SJSA1 (cell line): ENCODE measurements around the gene DISP3. TPM values are rescaled to one million over a fixed set of nuclear protein-coding genes. Genes with fewer than 3 reads are reported as not detected.

Experiments
- DNase-seq, 2 experiments: peaks; one replicate each; pipeline ENCODE4 v3.0.0-alpha.2; 2015 to 2020; ENCODE audit warnings: low spot score in 2 of 2, low read depth in 1 of 2
- H3K27ac ChIP-seq: fragments of 250-450 bp; sonication (Bioruptor Pico); 2 replicates; pipeline ENCODE4 v1.5.1; 2020; ENCODE audit warnings: mild to moderate bottlenecking, moderate library complexity
- H3K27me3 ChIP-seq: fragments of 250-450 bp; sonication (Bioruptor Pico); replicated peaks from 2 replicates; pipeline ENCODE4 v1.5.1; 2020; ENCODE audit warnings: mild to moderate bottlenecking, moderate library complexity
- H3K36me3 ChIP-seq: fragments of 250-450 bp; sonication (Bioruptor Pico); 2 replicates; pipeline ENCODE4 v1.5.1; 2020; ENCODE audit warnings: mild to moderate bottlenecking
- H3K4me1 ChIP-seq: fragments of 250-450 bp; sonication (Bioruptor Pico); replicated peaks from 2 replicates; pipeline ENCODE4 v1.6.1; 2021; ENCODE audit warnings: mild to moderate bottlenecking
- H3K4me3 ChIP-seq: fragments of 250-450 bp; sonication (Bioruptor Pico); 2 replicates; pipeline ENCODE4 v1.5.1; 2020; ENCODE audit warnings: mild to moderate bottlenecking
- H3K9me3 ChIP-seq: fragments of 250-450 bp; sonication (Bioruptor Pico); replicated peaks from 2 replicates; pipeline ENCODE4 v1.5.1; 2020; ENCODE audit warnings: mild to moderate bottlenecking
- total RNA-seq: library from RNA; depleted of rRNA; stranded (reverse); fragments of >200 nt; shearing (Covaris generic); gene quantifications from 2 replicates; pipeline ENCODE4 v1.2.3, GENCODE V29; 2014

Gene DISP3
- total RNA-seq, 1 experiment from 2014 or later = not detected

- Histone ChIP-seq H3K36me3 (no peaks in the 10 kb centered on the region), H3K4me1 (no peaks in the 10 kb centered on the region), H3K4me3 (no peak overlapping the region), H3K9me3 (no peaks in the 10 kb centered on the region), H3K27ac (no peak overlapping the region), H3K27me3 (no peaks in the 10 kb centered on the region)
- DNase-seq = no peak
Measured at GRCh38 chr1:11518791-11519628, 40.1 kb downstream of the DISP3 start.

DNA sequence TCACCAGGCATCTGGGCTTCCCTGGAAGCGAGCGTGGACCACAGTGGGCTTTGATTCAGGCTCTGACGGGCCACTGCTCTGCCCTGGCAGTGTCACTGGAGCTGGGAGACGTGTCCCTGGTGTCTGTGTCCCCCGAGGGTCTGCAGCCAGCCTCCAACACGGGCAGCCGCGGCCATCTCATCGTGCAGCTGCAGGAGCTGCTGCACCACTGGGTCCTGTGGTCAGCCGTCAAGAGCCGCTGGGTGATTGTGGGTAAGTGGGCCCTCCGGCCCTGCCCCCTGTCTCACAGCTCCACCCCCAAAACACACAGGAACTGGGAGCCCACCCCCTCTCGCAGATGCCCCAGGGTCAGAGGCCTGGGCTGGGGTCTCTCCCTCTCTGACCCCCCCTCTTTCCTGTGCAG, 40.7 kb downstream of the DISP3 start:
- Histone ChIP-seq H3K27ac (no peak overlapping the region), H3K27me3 (no peaks in the 10 kb centered on the region), H3K4me1 (no peaks in the 10 kb centered on the region), H3K9me3 (no peaks in the 10 kb centered on the region), H3K4me3 (no peak overlapping the region), H3K36me3 (no peaks in the 10 kb centered on the region)
- no peak for DNase-seq

DNA sequence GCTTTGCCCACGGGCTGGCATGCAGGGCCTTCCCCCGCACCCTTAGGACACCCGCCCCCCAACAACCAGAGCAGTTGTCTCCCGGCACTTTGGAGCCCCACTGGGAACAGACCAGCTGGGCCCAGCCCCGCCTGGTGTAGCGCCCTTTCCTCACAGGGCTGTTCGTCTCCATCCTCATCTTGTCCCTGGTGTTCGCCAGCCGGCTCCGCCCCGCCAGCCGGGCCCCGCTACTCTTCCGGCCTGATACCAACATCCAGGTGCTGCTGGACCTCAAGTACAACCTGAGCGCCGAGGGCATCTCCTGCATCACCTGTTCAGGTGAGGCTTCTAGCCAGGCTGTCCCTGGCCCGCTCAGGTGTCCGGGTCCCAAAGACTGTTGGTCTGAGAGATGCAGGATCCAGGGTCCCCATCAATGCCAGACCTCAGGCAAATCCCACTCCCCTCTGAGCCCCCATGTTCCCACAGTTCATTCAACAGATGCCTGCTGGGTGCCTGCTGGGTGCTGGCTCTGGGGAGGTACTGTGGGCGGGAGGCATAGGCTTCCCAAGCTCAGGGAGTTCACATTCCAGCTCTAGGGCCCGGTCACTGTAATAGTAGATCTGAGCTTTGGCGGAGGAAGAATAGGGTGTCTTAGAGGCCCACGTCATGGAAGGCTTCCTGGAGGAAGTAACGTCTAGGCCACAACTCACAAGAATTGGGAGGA, 41.7 kb downstream of the DISP3 start:
- Histone ChIP-seq H3K4me1 (no peaks in the 10 kb centered on the region), H3K36me3 (no peaks in the 10 kb centered on the region), H3K4me3 (no peak overlapping the region)

GRCh38 chr1:11521582-11522399, 42.8 kb downstream of the DISP3 start:
- H3K27ac ChIP-seq = no peak overlapping the region
- H3K36me3 ChIP-seq = no peaks in the 10 kb centered on the region
- no peaks in the 10 kb centered on the region for H3K9me3 ChIP-seq
- peaks cover 3% of the 10 kb centered on the region; the same call in 1 of the 2 replicates for H3K27me3 ChIP-seq
- no peak overlapping the region for H3K4me3 ChIP-seq
- no peaks in the 10 kb centered on the region for H3K4me1 ChIP-seq
- no peak for DNase-seq

More for the DNA sequence above, 41.7 kb downstream of the DISP3 start:
- H3K9me3 ChIP-seq = no peaks in the 10 kb centered on the region
- H3K27ac ChIP-seq = no peak overlapping the region
- DNase-seq = no peak
- no peaks in the 10 kb centered on the region for H3K27me3 ChIP-seq

- Histone ChIP-seq H3K27me3 (peaks cover 3% of the 10 kb centered on the region; the same call in 1 of the 2 replicates), H3K4me1 (no peaks in the 10 kb centered on the region)
Measured at GRCh38 chr1:11522400-11523235, 43.7 kb downstream of the DISP3 start.

DNA sequence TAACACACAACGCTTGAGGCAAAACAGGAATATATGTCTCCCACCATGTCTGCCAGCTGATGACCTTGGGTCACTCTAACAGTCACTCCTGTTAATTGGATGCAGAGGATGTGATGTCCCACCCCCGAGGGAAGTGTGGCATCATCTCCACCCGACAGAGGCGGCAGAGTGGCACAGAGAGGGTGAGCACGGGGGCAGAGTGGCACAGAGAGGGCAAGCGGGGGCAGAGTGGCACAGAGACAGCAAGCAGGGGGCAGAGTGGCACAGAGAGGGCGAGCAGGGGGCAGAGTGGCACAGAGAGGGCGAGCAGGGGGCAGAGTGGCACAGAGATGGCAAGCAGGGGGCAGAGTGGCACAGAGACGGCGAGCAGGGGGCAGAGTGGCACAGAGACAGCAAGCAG, 44.3 kb downstream of the DISP3 start:
- H3K36me3 ChIP-seq = no peaks in the 10 kb centered on the region
- no peak for DNase-seq
- H3K9me3 ChIP-seq = no peaks in the 10 kb centered on the region
- no peak overlapping the region for H3K4me3 ChIP-seq
- peaks cover 5% of the 10 kb centered on the region; the same call in 1 of the 2 replicates for H3K27me3 ChIP-seq
- no peak overlapping the region for H3K27ac ChIP-seq
- no peaks in the 10 kb centered on the region for H3K4me1 ChIP-seq

More at GRCh38 chr1:11522400-11523235, 43.7 kb downstream of the DISP3 start:
- Histone ChIP-seq H3K36me3 (no peaks in the 10 kb centered on the region), H3K27ac (no peak overlapping the region), H3K4me3 (no peak overlapping the region), H3K9me3 (no peaks in the 10 kb centered on the region)
- DNase-seq = no peak

- no peak overlapping the region for H3K27ac ChIP-seq
- no peak overlapping the region for H3K4me3 ChIP-seq
- no peaks in the 10 kb centered on the region for H3K9me3 ChIP-seq
- H3K27me3 ChIP-seq = peaks cover 9% of the 10 kb centered on the region; the same call in 1 of the 2 replicates
- DNase-seq = no peak
- no peaks in the 10 kb centered on the region for H3K4me1 ChIP-seq
- H3K36me3 ChIP-seq = no peaks in the 10 kb centered on the region
Measured at GRCh38 chr1:11523746-11524464, 45.0 kb downstream of the DISP3 start.

GRCh38 chr1:11524465-11525150, 45.7 kb downstream of the DISP3 start:
- Histone ChIP-seq H3K4me1 (no peaks in the 10 kb centered on the region), H3K27ac (no peak overlapping the region), H3K27me3 (peaks cover 9% of the 10 kb centered on the region; the same call in 1 of the 2 replicates), H3K4me3 (no peak overlapping the region), H3K9me3 (no peaks in the 10 kb centered on the region), H3K36me3 (no peaks in the 10 kb centered on the region)
- no peak for DNase-seq

GRCh38 chr1:11525151-11525505, 46.2 kb downstream of the DISP3 start:
- Histone ChIP-seq H3K4me3 (no peak overlapping the region), H3K27ac (no peak overlapping the region), H3K36me3 (no peaks in the 10 kb centered on the region), H3K4me1 (no peaks in the 10 kb centered on the region), H3K9me3 (no peaks in the 10 kb centered on the region), H3K27me3 (peaks cover 10% of the 10 kb centered on the region; the same call in 1 of the 2 replicates)
- DNase-seq = no peak

DNA sequence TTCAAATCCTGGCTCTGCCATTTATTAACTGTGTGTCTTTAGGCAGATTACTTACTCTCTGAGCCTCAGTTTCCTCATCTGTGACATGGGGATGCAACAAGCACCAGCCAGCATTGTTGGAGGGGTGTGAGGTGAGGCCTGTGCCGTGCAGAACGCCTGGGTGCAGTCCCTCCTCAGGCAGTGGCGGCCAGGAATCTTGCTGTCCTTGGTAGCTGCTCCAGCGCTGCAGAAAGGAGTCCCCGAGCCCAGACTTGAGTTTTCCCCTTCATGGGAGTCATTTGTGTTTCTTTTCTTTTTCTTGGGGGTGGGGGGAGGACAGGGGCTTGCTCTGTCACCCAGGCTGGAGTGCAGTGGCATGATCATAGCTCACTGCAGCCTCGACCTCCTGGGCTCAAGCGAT, 46.6 kb downstream of the DISP3 start:
- no peaks in the 10 kb centered on the region for H3K4me1 ChIP-seq
- DNase-seq = no peak
- H3K36me3 ChIP-seq = no peaks in the 10 kb centered on the region
- H3K4me3 ChIP-seq = no peak overlapping the region
- peaks cover 12% of the 10 kb centered on the region; the same call in 1 of the 2 replicates for H3K27me3 ChIP-seq
- H3K9me3 ChIP-seq = no peaks in the 10 kb centered on the region
- no peak overlapping the region for H3K27ac ChIP-seq

- Histone ChIP-seq H3K9me3 (no peaks in the 10 kb centered on the region), H3K27ac (no peak overlapping the region), H3K36me3 (no peaks in the 10 kb centered on the region), H3K27me3 (peaks cover 17% of the 10 kb centered on the region), H3K4me1 (no peaks in the 10 kb centered on the region), H3K4me3 (no peak overlapping the region)
- no peak for DNase-seq
Measured at GRCh38 chr1:11526071-11526895, 47.3 kb downstream of the DISP3 start.
